ENCODE measurements around the gene BSN. TPM values are rescaled to one million over a fixed set of nuclear protein-coding genes. Genes with fewer than 3 reads are reported as not detected.

The BSN gene
- total RNA-seq, 1 experiment from 2014 or later: 0.37 TPM

GRCh38 chr3:49714728-49715550 lies 160.7 kb downstream of the BSN start:
- Mint-ChIP-seq H3K27ac (ENCODE audit: low read depth, unreplicated experiment) (no peak overlapping the region), H3K36me3 (ENCODE audit: insufficient read depth, unreplicated experiment) (peaks cover 27% of the 10 kb centered on the region)
- intact Hi-C loops (cut with micrococcal nuclease): no loop called here

GRCh38 chr3:49715611-49716121 lies 161.4 kb downstream of the BSN start:
- Mint-ChIP-seq H3K9me3 (ENCODE audit: unreplicated experiment) (no peaks in the 10 kb centered on the region), H3K4me3 (ENCODE audit: unreplicated experiment) (no peak overlapping the region), H3K27ac (ENCODE audit: low read depth, unreplicated experiment) (no peak overlapping the region), H3K36me3 (ENCODE audit: insufficient read depth, unreplicated experiment) (peaks cover 30% of the 10 kb centered on the region), H3K27me3 (ENCODE audit: insufficient read depth, unreplicated experiment) (no peaks in the 10 kb centered on the region), H3K4me1 (ENCODE audit: insufficient read depth, unreplicated experiment) (peaks cover 4% of the 10 kb centered on the region)
- CTCF ChIA-PET: interaction anchor here (0.5 to 1.6 kb wide), 2 partner anchors 124 to 148 kb away, joined by 4 read pairs; no protein-coding TSS in a partner anchor
- POLR2A ChIA-PET: interaction anchor here (0.6 kb wide), 1 partner anchor 8 kb away, joined by 3 read pairs; the partner anchor contains the start of gene GMPPB
- intact Hi-C loops (cut with micrococcal nuclease): no loop called here
- TF ChIP-seq CTCF (IDR thresholded peaks at IDR 0.05; ENCODE audit: unreplicated experiment): no peak
- BruUV-seq (replicated peaks): no TSS peak
- DNase-seq (ENCODE audit: unreplicated experiment): no peak

More at GRCh38 chr3:49714728-49715550, 160.7 kb downstream of the BSN start:
- BruUV-seq (replicated peaks): no TSS peak
- ChIA-PET POLR2A (no interaction called here), CTCF (interaction anchor here (1.6 kb wide), 1 partner anchor 124 kb away, joined by 4 read pairs; no protein-coding TSS in a partner anchor)
- Mint-ChIP-seq H3K4me1 (ENCODE audit: insufficient read depth, unreplicated experiment) (peaks cover 4% of the 10 kb centered on the region), H3K9me3 (ENCODE audit: unreplicated experiment) (no peaks in the 10 kb centered on the region), H3K27me3 (ENCODE audit: insufficient read depth, unreplicated experiment) (no peaks in the 10 kb centered on the region), H3K4me3 (ENCODE audit: unreplicated experiment) (no peak overlapping the region)
- DNase-seq (ENCODE audit: unreplicated experiment): no peak
- TF ChIP-seq CTCF (IDR thresholded peaks at IDR 0.05; ENCODE audit: unreplicated experiment): no peak

DNA sequence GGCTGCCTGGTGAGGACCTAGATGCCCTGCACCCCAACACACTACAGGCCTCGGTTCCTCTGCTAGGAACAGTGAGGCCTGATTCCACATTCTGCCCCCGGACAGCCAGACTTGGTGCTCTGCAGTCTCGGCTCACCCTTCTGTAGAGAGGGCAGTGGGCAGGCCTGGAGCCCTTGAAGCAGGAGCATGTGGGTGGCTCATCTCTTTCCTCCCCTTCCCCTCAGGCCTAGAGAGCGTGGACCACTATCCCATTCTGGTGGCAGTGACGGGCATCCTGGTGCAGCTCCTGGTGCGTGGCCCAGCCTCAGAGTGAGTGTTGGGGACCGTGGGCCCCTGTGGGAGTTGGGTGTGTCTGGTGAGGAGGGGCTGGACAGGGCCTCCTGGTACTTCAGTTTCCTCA lies 161.9 kb downstream of the BSN start:
- intact Hi-C loops (cut with micrococcal nuclease): no loop called here
- DNase-seq (ENCODE audit: unreplicated experiment): no peak
- H3K4me1 Mint-ChIP-seq (ENCODE audit: insufficient read depth, unreplicated experiment): peaks cover 8% of the 10 kb centered on the region
- BruUV-seq (replicated peaks): no TSS peak
- no peak overlapping the region for H3K27ac Mint-ChIP-seq (ENCODE audit: low read depth, unreplicated experiment)
- peaks cover 35% of the 10 kb centered on the region for H3K36me3 Mint-ChIP-seq (ENCODE audit: insufficient read depth, unreplicated experiment)
- ChIA-PET POLR2A (interaction anchor here (0.6 kb wide), 1 partner anchor 8 kb away, joined by 3 read pairs; the partner anchor contains the start of gene GMPPB), CTCF (interaction anchor here (0.5 to 1.6 kb wide), 2 partner anchors 123 to 147 kb away, joined by 4 read pairs; no protein-coding TSS in a partner anchor)
- no peaks in the 10 kb centered on the region for H3K9me3 Mint-ChIP-seq (ENCODE audit: unreplicated experiment)
- no peak for TF ChIP-seq CTCF (IDR thresholded peaks at IDR 0.05; ENCODE audit: unreplicated experiment)
- H3K4me3 Mint-ChIP-seq (ENCODE audit: unreplicated experiment): no peak overlapping the region
- H3K27me3 Mint-ChIP-seq (ENCODE audit: insufficient read depth, unreplicated experiment): no peaks in the 10 kb centered on the region

DNA sequence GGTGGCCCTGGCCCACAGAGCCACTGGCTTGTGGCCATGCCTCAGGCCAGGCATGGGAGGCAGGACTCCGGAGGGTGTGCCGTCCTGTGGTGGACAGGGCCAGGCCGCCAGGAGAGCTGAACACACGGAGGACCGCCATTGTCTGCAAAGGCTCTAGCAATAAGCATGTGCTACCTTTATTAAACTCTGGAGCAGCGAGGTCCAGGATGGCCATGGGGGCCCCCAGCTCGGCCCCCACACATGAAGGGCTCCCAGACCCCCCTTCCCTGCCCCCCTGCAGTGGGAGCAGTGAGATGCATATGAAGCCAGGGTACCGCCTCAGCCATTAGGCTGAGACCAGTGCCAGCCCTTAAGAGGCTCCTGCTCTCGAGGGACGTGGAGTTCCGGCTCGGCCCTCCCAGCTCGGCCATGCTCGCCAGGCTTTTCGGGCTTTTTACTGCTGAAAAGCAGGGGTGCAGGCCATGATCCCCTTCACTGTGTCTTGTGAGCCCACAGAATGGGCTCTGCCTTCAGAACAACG lies 162.5 kb downstream of the BSN start:
- POLR2A ChIA-PET: no interaction called here
- Mint-ChIP-seq H3K36me3 (ENCODE audit: insufficient read depth, unreplicated experiment) (peaks cover 41% of the 10 kb centered on the region), H3K9me3 (ENCODE audit: unreplicated experiment) (no peaks in the 10 kb centered on the region), H3K4me3 (ENCODE audit: unreplicated experiment) (no peak overlapping the region), H3K4me1 (ENCODE audit: insufficient read depth, unreplicated experiment) (peaks cover 9% of the 10 kb centered on the region), H3K27ac (ENCODE audit: low read depth, unreplicated experiment) (no peak overlapping the region), H3K27me3 (ENCODE audit: insufficient read depth, unreplicated experiment) (no peaks in the 10 kb centered on the region)
- CTCF ChIA-PET: interaction anchor here (0.9 to 1.6 kb wide), 2 partner anchors 9 to 123 kb away, joined by 3 to 4 read pairs; no protein-coding TSS in a partner anchor
- DNase-seq (ENCODE audit: unreplicated experiment): no peak
- BruUV-seq (replicated peaks): no TSS peak
- TF ChIP-seq CTCF (IDR thresholded peaks at IDR 0.05; ENCODE audit: unreplicated experiment): no peak
- intact Hi-C loops (cut with micrococcal nuclease): no loop called here
